NCI-H2196 treated with DMSO at 0.1 percent for 48 hours (cell line): ENCODE measurements around the gene ZNF846.
A peak's percentile ranks its signal among the peaks of the same experiment; 100 is the strongest.
"Not testable (repeated sequence)": the region's sequence is repeated elsewhere in the genome, so short reads cannot be mapped to it uniquely, and the experiment has no call there.

Source experiments
- DNase-seq: peaks from one replicate; lab custom pipeline; 2025; ENCODE audit not compliant: unreplicated experiment; lab: John Stamatoyannopoulos, UW

The ZNF846 gene

DNA sequence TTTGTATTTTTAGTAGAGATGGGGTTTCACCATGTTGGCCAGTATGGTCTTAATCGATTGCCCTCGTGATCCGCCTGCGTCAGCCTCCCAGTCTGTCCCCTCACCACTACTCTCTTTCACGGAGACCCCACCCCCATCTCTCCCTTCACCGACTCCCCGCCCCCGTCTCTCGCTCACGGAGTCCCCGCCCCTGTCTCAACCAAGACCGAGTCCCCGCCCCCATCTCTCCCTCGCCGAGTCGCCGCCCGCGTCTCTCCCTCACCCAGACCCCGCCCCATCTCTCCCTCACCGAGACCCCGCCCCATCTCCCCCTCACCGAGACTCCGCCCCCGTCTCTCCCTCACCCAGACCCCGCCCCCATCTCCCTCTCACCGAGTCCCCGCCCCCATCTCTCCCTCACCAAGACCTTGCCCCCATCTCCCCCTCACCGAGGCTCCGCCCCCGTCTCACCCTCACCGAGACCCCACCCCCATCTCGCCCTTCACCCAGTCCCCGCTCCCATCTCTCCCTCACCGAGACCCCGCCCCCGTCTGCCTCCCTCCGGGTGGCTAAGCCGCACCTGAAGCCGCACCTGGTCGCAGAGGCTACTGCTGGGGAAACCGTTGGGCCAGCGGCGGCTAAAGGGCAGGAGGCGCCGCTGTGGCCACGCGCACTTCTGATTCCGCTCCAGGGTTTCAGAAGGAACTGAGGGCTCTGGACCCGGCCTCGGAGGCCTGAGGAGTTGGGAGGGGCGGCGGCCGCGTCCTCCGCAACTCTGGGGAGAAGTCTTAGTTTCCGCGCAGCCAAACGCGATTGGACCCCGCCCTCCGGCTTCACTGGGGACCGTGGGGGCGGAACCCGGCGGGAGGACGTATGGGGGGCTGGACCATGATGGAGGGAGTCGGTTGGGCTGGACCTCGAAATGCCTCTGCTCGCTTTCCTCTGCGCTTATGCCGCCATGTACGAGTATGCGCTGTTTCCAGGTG is 17.1 kb upstream of the ZNF846 start:
- DNase-seq, result peak; percentile 95

DNA sequence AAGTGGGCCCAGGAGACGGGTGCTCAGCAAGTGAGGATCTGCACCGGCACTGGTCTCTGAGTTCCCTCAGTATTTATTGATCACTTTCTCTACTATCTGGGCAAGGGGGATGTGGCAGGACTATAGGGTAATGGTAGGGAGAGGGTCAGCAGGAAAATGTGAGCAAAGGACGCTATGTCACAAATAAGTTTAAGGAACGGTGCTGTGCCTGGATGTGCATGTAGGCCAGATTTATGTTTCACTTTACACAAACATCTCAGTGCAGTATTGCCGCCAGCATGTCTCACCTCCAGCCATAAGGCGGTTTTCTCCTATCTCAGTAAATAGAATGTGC is 15.6 kb upstream of the ZNF846 start:
- DNase-seq, result not testable (repeated sequence)

DNA sequence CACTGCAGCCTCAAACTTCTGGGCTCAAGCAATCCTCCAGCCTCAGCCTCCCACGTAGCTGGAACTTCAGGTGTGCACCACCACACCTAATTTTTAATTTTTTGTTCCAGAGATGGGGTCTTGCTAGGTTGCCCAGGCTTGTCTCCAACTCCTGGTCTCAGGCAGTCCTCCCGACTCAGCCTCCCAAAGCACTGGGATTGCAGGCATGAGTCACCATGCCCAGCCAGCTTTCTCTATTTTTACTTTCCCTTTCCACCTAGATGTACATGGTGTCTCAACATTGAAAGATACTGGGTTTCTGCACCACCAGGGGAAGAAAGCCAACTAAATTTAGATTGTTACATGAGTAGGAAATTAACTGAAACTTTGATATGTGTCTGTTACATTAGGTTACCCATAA is 13.8 kb upstream of the ZNF846 start:
- DNase-seq, result no peak

DNA sequence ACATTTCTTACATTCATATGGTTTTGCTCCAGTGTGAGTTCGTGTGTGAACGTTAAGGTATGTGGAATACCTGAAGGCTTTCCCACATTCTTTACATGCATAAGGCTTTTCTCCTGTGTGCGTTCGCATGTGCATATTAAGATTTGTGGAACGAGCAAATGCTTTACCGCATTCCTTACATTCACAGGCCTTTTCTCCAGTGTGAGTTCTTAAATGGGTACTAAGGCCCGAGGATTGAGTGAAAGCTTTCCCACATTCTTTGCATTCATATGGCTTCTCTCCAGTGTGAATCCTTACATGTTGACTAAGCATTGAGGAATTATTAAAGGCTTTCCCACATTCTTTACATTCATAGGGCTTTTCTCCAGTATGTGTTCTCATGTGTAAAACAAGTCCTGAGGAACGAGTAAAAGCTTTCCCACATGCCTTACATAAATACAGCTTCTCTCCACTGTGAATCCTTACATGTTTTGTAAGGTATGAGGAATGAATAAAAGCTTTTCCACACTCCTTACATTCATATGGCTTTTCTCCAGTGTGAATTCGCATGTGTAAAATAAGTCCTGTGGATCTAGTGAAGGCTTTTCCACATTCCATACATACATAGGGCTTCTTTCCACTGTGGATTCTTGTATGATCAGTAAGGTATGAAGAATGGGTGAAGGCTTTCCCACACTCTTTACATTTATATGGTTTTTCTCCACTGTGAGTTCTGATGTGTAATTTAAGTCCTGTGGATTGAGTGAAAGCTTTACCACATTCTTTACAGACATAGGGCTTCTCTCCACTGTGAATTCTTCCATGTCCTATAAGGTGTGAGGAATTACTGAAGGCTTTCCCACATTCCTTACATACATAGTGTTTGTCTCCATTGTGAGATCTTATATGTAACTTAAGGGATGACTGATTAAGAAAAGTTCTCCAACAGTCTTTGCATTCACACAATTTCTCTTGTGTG is 10.7 kb downstream of the ZNF846 start:
- DNase-seq, result no peak

DNA sequence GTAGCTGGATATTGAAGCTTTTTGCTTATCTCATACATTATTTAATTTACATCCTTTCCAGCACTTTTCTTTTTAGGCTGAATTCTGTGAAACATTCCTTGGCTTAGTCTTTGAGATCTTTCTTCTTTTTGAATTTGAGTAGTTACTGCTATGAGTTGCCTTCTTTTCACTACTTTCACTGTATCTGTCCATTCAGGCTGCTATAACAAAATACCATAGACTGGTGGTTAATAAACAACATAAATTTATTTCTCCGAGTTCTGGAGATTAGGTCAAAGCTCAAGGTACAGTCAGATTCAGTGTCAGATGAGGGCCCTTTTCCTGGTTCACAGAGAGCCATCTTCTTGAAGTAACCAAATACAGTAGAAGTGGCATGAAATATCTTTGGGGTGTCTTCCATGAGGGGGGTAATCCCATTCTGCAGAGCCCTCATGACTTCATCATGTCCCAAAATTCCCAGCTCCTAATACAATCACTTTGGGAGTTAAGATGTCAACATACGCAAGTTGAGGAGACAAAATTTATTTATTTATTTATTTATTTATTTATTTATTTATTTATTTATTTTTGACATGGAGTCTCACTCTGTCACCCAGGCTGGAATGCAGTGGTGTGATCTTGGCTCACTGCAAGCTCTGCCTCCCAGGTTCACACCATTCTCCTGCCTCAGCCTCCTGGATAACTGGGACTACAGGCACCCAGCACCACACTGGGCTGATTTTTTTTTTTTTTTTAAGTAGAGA is 15.7 kb downstream of the ZNF846 start:
- DNase-seq, result no peak

DNA sequence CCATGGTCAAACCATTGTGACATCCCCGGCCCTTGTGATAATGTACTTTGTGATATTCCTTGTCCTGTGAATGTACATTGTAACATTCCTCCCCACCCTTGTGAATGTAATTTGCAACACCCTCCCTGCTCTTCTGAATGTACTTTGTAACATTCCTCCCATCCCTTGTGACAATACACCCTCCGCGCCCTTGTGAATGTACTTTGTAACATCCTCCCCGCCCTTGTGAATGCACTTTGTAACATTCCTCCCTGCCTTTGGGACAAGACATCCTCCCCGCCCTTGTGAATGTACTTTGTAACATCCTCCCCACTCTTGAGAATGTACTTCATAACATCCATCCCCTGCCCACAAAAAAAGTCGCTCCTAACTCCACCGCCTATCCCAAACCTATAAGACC is 17.1 kb downstream of the ZNF846 start:
- no peak for DNase-seq

DNA sequence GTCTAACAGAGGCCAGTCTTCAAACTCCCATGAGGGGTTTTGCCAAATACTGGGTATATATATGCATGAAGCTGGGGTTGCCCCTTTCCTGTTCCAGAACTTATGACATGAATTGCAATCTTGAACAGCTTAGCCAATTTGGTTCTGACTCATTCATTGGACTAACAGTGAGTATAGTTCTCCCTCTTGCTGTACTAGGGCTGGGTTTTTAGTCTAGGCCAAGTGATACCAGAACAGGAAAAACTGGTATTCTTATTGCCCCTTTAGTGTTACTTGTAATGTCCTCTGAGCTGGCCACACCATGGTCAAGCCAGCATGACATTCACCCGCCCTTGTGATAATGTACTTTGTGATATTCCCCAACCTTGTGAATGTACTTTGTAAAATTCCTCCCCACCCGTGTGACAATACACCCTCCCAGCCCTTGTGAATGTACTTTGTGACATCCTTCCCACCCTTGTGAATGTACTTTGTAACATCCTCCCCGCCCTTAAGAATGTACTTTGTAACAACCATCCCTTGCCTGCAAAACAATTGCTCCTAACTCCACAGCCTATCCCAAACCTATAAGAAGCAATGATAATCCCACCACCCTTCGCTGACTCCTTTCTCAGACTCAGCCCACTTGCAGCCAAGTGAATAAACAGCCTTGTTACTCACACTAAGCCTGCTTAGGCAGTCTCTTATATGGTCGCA is 26.9 kb downstream of the ZNF846 start:
- DNase-seq, result no peak

DNA sequence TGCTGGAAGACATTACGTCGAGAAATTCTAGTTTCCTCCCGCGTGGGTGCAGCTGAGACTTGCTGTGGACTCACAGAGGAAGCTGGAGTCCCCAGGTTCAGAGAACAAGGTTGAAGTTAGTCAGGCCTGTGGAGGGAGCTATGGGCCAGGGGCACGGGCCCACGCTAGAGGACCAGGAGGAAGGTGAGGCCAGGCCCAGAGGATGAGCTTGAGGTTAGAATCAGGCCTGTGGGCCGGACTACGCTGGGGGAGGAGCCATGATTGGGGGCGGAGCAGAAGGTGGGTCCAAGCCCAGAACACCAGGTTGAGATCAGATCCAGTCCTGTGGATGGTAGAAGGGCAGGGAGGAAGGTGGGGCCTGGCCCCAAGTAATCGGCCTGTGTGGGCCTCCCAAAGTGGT is 32.6 kb downstream of the ZNF846 start:
- DNase-seq, result no peak

DNA sequence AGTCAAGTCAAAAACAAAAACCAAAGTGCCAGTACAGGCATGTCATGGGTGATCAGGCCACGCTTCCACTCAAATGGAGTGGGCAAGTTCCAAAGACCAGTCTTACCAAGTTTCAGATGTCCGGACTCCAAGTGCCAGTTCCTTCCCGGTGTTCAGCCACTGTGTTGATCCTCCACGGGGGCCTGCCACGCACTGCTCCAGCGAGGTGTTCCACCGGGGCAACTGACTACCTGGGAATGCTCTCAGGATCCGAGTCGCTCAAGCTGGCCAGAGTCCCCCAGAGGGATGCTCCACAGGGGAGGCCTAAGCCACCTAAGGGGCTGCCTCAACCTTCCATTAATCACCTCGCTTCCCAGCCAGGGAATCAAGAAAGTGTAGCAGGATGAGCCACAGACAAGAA is 38.5 kb downstream of the ZNF846 start:
- not testable (repeated sequence) for DNase-seq

DNA sequence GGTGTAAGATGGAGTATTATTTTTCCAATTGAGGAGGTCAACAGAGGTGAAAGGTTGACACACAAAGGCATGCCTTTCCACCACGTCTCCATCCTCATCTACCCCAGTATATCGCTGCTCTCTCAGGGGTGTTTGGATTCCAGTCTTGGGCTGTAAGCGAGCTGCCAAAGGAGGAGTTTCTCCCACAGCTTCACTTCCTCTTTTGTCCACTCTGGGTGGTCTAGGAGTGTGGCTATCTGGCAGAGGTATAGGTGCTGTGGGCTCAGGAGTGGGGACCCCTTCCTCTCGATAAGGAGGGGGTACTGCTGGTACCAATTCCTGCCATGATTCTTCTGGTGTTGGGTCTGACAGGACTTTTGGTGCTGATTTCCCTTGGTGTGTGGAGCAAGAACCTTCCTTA is 39.4 kb downstream of the ZNF846 start:
- DNase-seq, result no peak

DNA sequence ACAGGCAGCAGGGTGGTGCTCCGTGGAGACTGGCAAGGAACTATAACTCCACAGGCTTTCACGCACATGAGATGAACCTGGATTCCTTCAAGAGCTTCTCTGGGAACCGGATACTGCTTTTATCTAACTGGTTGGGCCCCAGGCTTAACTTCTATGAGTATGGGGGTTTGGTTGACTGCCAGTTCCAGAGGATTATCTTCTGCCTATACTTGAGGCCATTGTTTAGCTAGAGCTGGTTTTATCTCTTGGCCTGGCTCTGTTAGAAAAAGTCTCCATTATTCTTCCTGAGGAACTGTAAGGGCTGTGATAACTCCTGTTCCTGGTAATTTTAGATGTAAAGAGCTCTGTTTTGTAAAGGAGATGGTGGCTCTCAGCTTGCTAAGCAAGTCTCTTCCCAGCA is 40.9 kb downstream of the ZNF846 start:
- DNase-seq, result no peak

DNA sequence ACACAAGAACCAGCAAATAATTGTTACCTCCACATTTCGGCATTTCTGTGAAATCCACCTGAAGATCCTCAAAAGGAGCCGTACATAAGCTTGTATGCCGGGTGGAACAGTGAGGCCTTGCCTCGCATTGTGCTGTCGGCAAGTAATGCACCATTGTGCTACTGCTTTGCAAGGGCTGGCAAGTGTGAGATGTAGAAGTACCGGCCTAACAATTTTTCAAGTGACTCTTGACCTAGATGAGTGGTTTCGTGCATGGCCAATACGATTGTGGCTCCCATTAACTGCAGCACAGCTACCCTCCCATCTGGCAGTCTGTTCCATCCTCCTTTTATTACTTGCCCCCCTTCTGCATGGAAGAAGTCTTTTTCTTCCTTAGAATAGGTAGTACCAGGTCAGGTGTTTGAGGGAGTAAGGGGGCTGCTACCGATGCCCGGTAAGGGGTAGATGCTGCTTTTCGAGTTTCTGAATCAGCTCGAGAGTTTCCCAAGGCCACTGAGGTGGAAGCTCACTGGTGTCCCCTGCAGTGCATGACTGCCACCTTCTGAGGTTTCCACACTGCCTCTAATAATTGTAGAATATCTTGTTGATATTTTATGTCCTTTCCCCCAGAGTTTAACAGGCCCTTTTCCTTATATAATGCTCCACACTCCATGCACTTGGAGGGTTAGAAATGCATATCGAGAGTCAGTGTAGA is 42.9 kb downstream of the ZNF846 start:
- not testable (repeated sequence) for DNase-seq

DNA sequence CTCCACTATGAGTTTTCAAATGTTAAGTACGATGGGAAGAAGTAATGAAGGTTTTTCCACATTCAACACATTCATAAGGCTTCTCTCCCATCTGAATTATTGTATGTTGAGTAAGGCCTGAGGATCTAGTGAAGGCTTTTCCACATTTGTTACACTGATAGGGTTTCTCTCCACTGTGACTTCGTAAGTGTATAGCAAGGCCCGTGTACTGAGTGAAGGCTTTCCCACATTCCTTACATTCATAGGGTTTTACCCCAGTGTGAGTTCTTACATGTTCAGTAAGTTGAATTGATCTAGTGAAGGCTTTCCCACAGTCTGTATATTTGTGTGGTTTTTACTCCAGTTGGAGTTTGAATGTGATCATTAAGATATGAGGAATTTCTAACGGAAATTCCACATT is 44.4 kb downstream of the ZNF846 start:
- DNase-seq, result no peak

DNA sequence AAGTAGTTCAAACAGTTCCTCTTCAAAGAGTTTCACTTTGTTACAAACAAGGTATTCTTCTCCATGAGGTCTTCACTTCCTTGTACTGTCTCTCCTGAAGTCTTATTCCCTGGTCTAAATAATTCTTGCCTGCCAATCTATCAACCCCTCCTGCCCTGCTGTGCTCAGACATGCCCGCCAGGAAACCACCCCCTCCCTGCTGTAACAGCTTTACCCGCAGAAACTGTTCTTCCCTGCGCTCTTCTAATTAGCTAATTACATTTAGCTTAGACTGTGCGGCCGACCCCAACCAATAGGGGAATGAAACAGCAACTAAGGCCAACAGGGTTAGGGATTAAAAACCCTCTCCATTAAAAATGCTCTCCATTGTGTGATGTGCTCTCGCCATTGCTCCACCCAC is 46.7 kb downstream of the ZNF846 start:
- no peak for DNase-seq

DNA sequence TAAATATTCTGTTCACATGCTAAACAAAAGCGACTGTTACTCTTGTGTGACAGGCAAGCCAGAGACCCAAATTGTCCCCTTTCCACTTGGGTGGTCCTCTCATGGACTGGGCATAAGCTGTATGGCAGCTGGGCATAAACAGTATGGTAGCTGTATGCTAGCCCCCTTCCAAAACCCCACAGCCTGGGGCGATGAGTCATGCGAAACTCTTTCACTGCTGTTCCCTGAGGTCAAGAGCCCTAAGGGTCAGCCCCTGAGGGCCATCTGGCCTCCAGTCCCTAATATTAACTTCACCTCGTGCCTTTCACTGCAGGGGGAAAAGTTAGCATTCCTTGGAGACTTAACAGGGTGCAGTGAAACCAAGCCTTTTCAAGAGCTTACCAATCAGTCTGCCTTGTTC is 48.0 kb downstream of the ZNF846 start:
- no peak for DNase-seq

DNA sequence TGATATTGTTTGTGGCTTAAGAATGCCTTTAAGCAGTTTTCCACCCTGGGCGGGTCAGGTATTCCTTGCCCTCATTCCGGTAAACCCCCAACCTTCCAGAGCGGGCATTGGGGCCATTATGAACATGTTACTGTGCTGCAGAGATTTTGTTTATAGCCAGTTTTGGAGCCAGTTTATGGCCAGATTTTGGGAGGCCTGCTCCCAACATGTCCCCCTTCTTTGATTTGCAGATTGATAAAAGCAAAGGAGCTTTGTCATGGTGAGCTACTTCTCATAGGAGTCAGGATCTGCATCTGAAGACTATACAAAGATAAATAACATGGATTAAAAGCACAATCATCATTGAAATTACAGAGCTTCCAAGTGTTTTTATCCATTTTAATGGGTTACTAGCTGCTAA is 56.7 kb downstream of the ZNF846 start:
- no peak for DNase-seq

DNA sequence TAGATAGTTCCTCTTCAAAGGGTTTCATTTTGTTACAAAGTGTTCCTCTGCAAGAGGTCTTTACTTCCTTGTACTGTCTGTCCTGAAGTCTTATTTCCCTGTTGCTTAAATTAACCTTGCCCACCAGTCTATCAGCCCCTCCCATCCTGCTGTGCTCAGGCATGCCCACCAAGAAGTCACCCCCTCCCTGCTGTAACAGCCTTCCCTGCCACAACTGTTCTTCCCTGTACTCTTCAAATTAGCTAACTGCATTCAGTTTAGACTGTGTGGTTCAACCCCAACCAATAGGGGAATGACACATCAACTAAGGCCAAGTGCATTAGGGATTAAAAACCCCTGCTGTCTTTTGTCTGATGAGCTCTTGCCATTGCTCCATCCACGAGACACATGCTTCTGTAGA is 59.2 kb downstream of the ZNF846 start:
- no peak for DNase-seq

DNA sequence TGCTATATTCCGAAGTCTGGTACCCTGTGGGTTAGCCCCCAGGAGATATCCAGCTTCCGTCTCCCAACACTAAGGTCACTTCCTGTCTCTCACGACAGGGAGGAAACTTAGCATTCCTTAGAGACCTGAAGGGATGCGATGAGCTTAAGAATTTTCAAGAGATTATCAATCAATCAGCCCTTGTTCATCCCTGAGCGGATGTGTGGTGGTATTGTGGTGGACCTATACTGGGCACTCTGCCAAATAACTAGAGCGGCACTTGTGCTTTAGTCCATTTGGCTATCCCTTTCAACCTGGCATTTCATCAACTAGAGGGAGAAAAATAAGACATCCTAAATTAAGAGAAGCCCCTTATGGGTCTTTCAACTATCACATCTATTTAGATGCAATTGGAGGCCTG is 62.7 kb downstream of the ZNF846 start:
- no peak for DNase-seq

DNA sequence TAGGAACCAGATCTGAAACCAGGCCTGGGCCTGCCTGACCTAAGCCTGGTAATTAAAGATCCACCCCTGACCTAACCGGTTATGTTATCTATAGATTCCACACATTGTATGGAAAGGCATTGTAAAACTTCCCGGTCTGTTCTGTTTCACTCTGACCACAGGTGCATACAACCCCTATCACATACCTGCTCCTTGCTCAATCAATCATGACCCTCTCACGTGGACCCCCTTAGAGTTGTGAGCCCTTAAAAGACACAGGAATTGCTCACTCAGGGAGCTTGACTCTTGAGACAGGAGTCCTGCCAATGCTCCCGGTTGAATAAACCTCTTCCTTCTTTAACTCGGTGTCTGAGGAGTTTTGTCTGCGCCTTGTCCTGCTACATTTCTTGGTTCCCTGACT is 66.4 kb downstream of the ZNF846 start:
- DNase-seq, result no peak
